Activated T-helper 2 cell treated with anti-CD3 and anti-CD28 coated beads, Interferon-gamma antibody, Interleukin-2, Interleukin-4, amounts not matched to agents 10 μg/mL and 5 μg/mL and 100 μg/mL, durations not matched to agents 14 hours and 24 hours and 36 hours (primary cell): ENCODE measurements around the gene PRKAG2. TPM values are rescaled to one million over a fixed set of nuclear protein-coding genes. Genes with fewer than 3 reads are reported as not detected.
"Not testable (repeated sequence)": the region's sequence is repeated elsewhere in the genome, so short reads cannot be mapped to it uniquely, and the experiment has no call there.

Experiments
- DNase-seq: peaks from one replicate; pipeline ENCODE4 v3.0.0; 2021; ENCODE audit warnings: low spot score
- H3K27ac Mint-ChIP-seq: one replicate; pipeline ENCODE4 v1.8.0; 2021; ENCODE audit warnings: mixed read lengths
- H3K27me3 Mint-ChIP-seq: one replicate; pipeline ENCODE4 v1.8.0; 2021; ENCODE audit warnings: low read depth, mixed read lengths
- H3K36me3 Mint-ChIP-seq: one replicate; pipeline ENCODE4 v1.8.0; 2021; ENCODE audit warnings: low read depth, mixed read lengths
- H3K4me1 Mint-ChIP-seq: one replicate; pipeline ENCODE4 v1.8.0; 2021; ENCODE audit warnings: low read depth, mixed read lengths
- H3K4me3 Mint-ChIP-seq: one replicate; pipeline ENCODE4 v1.8.0; 2021; ENCODE audit warnings: low read depth, mild to moderate bottlenecking, moderate library complexity, mixed read lengths
- H3K9me3 Mint-ChIP-seq: one replicate; pipeline ENCODE4 v1.8.0; 2021; ENCODE audit warnings: mixed read lengths
- intact Hi-C: fragments of 100-400 bp; cut with micrococcal nuclease; formaldehyde crosslinking; loops from one replicate; pipeline ENCODE4 v1.15.1; 2023
- total RNA-seq: library from RNA; stranded (reverse); gene quantifications from 2 replicates; pipeline ENCODE4 v1.2.3, GENCODE V29; 2022

PRKAG2 gene
- total RNA-seq, 1 donor from 2014 or later, result 14.9 TPM

GRCh38 chr7:151786241-151786640 lies 90.7 kb downstream of the PRKAG2 start:
- intact Hi-C loops, result no loop called here
- no peaks in the 10 kb centered on the region for H3K36me3 Mint-ChIP-seq
- H3K4me3 Mint-ChIP-seq, result no peak overlapping the region
- no peak overlapping the region for H3K27ac Mint-ChIP-seq
- no peaks in the 10 kb centered on the region for H3K27me3 Mint-ChIP-seq
- DNase-seq, result no peak
- no peaks in the 10 kb centered on the region for H3K9me3 Mint-ChIP-seq
- peaks cover 21% of the 10 kb centered on the region for H3K4me1 Mint-ChIP-seq

GRCh38 chr7:151785681-151785965 lies 91.3 kb downstream of the PRKAG2 start:
- H3K36me3 Mint-ChIP-seq, result no peaks in the 10 kb centered on the region

GRCh38 chr7:151784853-151785680 lies 91.8 kb downstream of the PRKAG2 start:
- H3K9me3 Mint-ChIP-seq, result no peaks in the 10 kb centered on the region
- intact Hi-C loops, result loop anchor here (5.0 kb wide), 1 partner anchor 147 kb away; no protein-coding TSS in a partner anchor

More at GRCh38 chr7:151785681-151785965, 91.3 kb downstream of the PRKAG2 start:
- Mint-ChIP-seq H3K9me3 (no peaks in the 10 kb centered on the region), H3K4me1 (peaks cover 21% of the 10 kb centered on the region), H3K4me3 (no peak overlapping the region), H3K27me3 (no peaks in the 10 kb centered on the region), H3K27ac (no peak overlapping the region)
- intact Hi-C loops, result no loop called here
- DNase-seq, result no peak

GRCh38 chr7:151783958-151784575 lies 92.8 kb downstream of the PRKAG2 start:
- Mint-ChIP-seq H3K4me3 (no peak overlapping the region), H3K27me3 (no peaks in the 10 kb centered on the region), H3K27ac (no peak overlapping the region), H3K36me3 (no peaks in the 10 kb centered on the region), H3K4me1 (peaks cover 20% of the 10 kb centered on the region), H3K9me3 (no peaks in the 10 kb centered on the region)
- intact Hi-C loops, result loop anchor here (2.0 to 5.0 kb wide), 2 partner anchors 91 to 148 kb away; no protein-coding TSS in a partner anchor
- DNase-seq, result no peak

More at GRCh38 chr7:151784853-151785680, 91.8 kb downstream of the PRKAG2 start:
- no peaks in the 10 kb centered on the region for H3K36me3 Mint-ChIP-seq
- no peaks in the 10 kb centered on the region for H3K27me3 Mint-ChIP-seq
- H3K4me1 Mint-ChIP-seq, result peaks cover 21% of the 10 kb centered on the region
- H3K27ac Mint-ChIP-seq, result no peak overlapping the region
- H3K4me3 Mint-ChIP-seq, result no peak overlapping the region
- DNase-seq, result no peak

- Mint-ChIP-seq H3K4me3 (peak overlapping the region; percentile 63), H3K9me3 (no peaks in the 10 kb centered on the region), H3K27ac (peak overlapping the region; percentile 40), H3K27me3 (no peaks in the 10 kb centered on the region), H3K4me1 (peaks cover 13% of the 10 kb centered on the region), H3K36me3 (no peaks in the 10 kb centered on the region)
- intact Hi-C loops, result loop anchor here (2.0 to 5.0 kb wide), 2 partner anchors 92 to 149 kb away; no protein-coding TSS in a partner anchor
- peak; percentile 40 for DNase-seq
Observed at GRCh38 chr7:151782598-151783448, 94.1 kb downstream of the PRKAG2 start.

- H3K36me3 Mint-ChIP-seq, result not testable (repeated sequence)
Observed at GRCh38 chr7:151782256-151782597, 94.7 kb downstream of the PRKAG2 start.

GRCh38 chr7:151781161-151781845 lies 95.6 kb downstream of the PRKAG2 start:
- no peak for DNase-seq
- H3K9me3 Mint-ChIP-seq, result no peaks in the 10 kb centered on the region
- no peak overlapping the region for H3K27ac Mint-ChIP-seq
- H3K27me3 Mint-ChIP-seq, result no peaks in the 10 kb centered on the region
- intact Hi-C loops, result loop anchor here (5.0 kb wide), 1 partner anchor 151 kb away; no protein-coding TSS in a partner anchor
- H3K4me3 Mint-ChIP-seq, result no peak overlapping the region
- H3K36me3 Mint-ChIP-seq, result no peaks in the 10 kb centered on the region
- H3K4me1 Mint-ChIP-seq, result peaks cover 6% of the 10 kb centered on the region

More at GRCh38 chr7:151782256-151782597, 94.7 kb downstream of the PRKAG2 start:
- not testable (repeated sequence) for H3K27me3 Mint-ChIP-seq, H3K27ac Mint-ChIP-seq, H3K4me1 Mint-ChIP-seq, H3K9me3 Mint-ChIP-seq, H3K4me3 Mint-ChIP-seq, DNase-seq
- intact Hi-C loops, result loop anchor here (2.0 to 5.0 kb wide), 2 partner anchors 93 to 150 kb away; no protein-coding TSS in a partner anchor

- peaks cover 6% of the 10 kb centered on the region for H3K4me1 Mint-ChIP-seq
- no peak overlapping the region for H3K27ac Mint-ChIP-seq
- DNase-seq, result no peak
Observed at GRCh38 chr7:151780631-151781030, 96.3 kb downstream of the PRKAG2 start.

GRCh38 chr7:151779678-151780077 lies 97.2 kb downstream of the PRKAG2 start:
- Mint-ChIP-seq H3K27me3 (no peaks in the 10 kb centered on the region), H3K4me3 (no peak overlapping the region), H3K4me1 (peaks cover 6% of the 10 kb centered on the region), H3K9me3 (no peaks in the 10 kb centered on the region), H3K36me3 (no peaks in the 10 kb centered on the region), H3K27ac (no peak overlapping the region)
- intact Hi-C loops, result loop anchor here (5.0 kb wide), 1 partner anchor 153 kb away; no protein-coding TSS in a partner anchor
- no peak for DNase-seq

More at GRCh38 chr7:151780631-151781030, 96.3 kb downstream of the PRKAG2 start:
- Mint-ChIP-seq H3K36me3 (no peaks in the 10 kb centered on the region), H3K27me3 (no peaks in the 10 kb centered on the region), H3K4me3 (no peak overlapping the region), H3K9me3 (no peaks in the 10 kb centered on the region)
- intact Hi-C loops, result loop anchor here (5.0 kb wide), 1 partner anchor 152 kb away; no protein-coding TSS in a partner anchor

GRCh38 chr7:151779255-151779654 lies 97.7 kb downstream of the PRKAG2 start:
- Mint-ChIP-seq H3K36me3 (no peaks in the 10 kb centered on the region), H3K27me3 (no peaks in the 10 kb centered on the region), H3K9me3 (no peaks in the 10 kb centered on the region), H3K4me1 (peaks cover 6% of the 10 kb centered on the region), H3K4me3 (no peak overlapping the region), H3K27ac (no peak overlapping the region)
- intact Hi-C loops, result no loop called here
- DNase-seq, result no peak

- Mint-ChIP-seq H3K9me3 (no peaks in the 10 kb centered on the region), H3K36me3 (no peaks in the 10 kb centered on the region), H3K4me1 (peaks cover 3% of the 10 kb centered on the region), H3K27me3 (no peaks in the 10 kb centered on the region), H3K27ac (no peak overlapping the region), H3K4me3 (no peak overlapping the region)
- DNase-seq, result no peak
- intact Hi-C loops, result no loop called here
Observed at GRCh38 chr7:151777908-151778670, 98.8 kb downstream of the PRKAG2 start.
